OCI-M2 (cell line): ENCODE measurements around the gene ASGR1.
A peak's percentile ranks its signal among the peaks of the same experiment; 100 is the strongest.

Experiments used
- DNase-seq: peaks from one replicate; lab custom pipeline; 2025; ENCODE audit not compliant: unreplicated experiment; lab: John Stamatoyannopoulos, UW

Gene ASGR1

GRCh38 chr17:7216242-7217112 is 37.3 kb upstream of the ASGR1 start:
- no peak for DNase-seq

- no peak for DNase-seq
Measured at GRCh38 chr17:7215652-7216180, 36.5 kb upstream of the ASGR1 start.

- DNase-seq = no peak
Measured at GRCh38 chr17:7215136-7215638, 36.0 kb upstream of the ASGR1 start.

GRCh38 chr17:7214300-7215135 is 35.3 kb upstream of the ASGR1 start:
- DNase-seq = peak; percentile 87

GRCh38 chr17:7213895-7214299 is 34.7 kb upstream of the ASGR1 start:
- no peak for DNase-seq

- DNase-seq = no peak
Measured at GRCh38 chr17:7211491-7212273, 32.5 kb upstream of the ASGR1 start.

GRCh38 chr17:7208754-7209460 is 29.7 kb upstream of the ASGR1 start:
- no peak for DNase-seq

GRCh38 chr17:7208027-7208571 is 28.9 kb upstream of the ASGR1 start:
- DNase-seq = no peak

GRCh38 chr17:7207120-7208001 is 28.2 kb upstream of the ASGR1 start:
- DNase-seq = no peak

GRCh38 chr17:7205561-7205960 is 26.4 kb upstream of the ASGR1 start:
- DNase-seq = no peak

- DNase-seq = no peak
Measured at GRCh38 chr17:7204828-7205461, 25.8 kb upstream of the ASGR1 start.

- DNase-seq = no peak
Measured at GRCh38 chr17:7204336-7204735, 25.2 kb upstream of the ASGR1 start.

GRCh38 chr17:7203391-7203790 is 24.2 kb upstream of the ASGR1 start:
- DNase-seq = no peak

GRCh38 chr17:7196651-7197401 is 17.7 kb upstream of the ASGR1 start:
- DNase-seq = no peak

GRCh38 chr17:7195971-7196370 is 16.8 kb upstream of the ASGR1 start:
- no peak for DNase-seq

GRCh38 chr17:7192271-7192937 is 13.2 kb upstream of the ASGR1 start:
- DNase-seq = no peak

GRCh38 chr17:7191571-7192270 is 12.6 kb upstream of the ASGR1 start:
- no peak for DNase-seq
